Inferior parietal cortex (tissue), 1 donor: ENCODE measurements around the gene B3GAT3.
A peak's percentile ranks its signal among the peaks of the same experiment; 100 is the strongest.
"Not testable (repeated sequence)": the region's sequence is repeated elsewhere in the genome, so short reads cannot be mapped to it uniquely, and the experiment has no call there.

Source experiments
- DNase-seq: peaks from one replicate; pipeline ENCODE4 v3.0.0-alpha.2; 2016; ENCODE audit errors: extremely low spot score

The B3GAT3 gene

GRCh38 chr11:62603776-62604299, 17.9 kb downstream of the B3GAT3 start:
- no peak for DNase-seq

- DNase-seq, result no peak
These were observed 18.7 kb downstream of the B3GAT3 start for GRCh38 chr11:62603072-62603408.

DNA sequence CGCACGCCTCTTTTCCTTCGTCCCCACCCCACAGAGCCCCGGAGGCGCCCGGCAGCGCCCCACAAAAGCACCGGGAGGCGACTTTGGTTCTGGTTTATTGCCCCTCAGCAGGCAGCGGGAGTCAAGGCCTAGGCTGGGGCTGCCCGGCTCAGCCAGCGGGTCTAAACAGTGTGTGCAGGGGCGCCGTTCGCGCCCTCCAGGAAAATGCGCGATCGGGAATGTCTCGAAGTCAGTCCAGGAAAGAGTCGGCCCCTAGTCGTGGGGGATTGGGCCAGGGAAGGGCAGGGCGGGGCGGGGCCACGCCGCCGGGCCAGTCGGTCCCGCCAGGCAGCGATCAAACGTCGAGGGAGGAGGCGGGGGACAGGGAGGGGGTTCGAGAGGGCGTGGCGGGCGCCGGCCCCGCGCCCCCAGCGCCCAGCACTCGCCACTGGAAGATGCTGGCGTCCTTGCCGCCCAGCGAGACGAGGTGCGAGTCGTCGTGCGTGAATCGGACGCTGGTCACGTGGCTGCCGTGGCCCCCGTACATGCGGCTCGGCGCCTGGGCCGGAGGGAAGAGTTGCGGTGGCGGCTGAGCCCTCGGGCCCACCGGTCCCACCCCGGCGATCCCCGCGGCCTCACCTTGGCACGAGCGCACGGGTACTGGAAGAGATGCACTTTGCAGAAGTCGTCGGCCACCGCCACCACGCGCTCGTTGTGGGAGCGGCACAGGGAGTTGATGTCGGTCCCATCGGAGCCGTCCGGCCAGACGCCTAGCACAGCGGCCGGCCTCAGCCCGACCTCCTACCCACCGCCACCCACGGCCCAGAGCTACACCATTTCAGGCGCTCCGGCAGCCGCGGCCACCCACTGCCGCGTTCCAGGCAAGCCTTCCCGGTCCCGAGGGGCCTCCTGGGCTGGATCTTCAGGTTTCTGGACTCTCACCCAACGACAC, 19.4 kb downstream of the B3GAT3 start:
- peak; percentile 48 for DNase-seq

DNA sequence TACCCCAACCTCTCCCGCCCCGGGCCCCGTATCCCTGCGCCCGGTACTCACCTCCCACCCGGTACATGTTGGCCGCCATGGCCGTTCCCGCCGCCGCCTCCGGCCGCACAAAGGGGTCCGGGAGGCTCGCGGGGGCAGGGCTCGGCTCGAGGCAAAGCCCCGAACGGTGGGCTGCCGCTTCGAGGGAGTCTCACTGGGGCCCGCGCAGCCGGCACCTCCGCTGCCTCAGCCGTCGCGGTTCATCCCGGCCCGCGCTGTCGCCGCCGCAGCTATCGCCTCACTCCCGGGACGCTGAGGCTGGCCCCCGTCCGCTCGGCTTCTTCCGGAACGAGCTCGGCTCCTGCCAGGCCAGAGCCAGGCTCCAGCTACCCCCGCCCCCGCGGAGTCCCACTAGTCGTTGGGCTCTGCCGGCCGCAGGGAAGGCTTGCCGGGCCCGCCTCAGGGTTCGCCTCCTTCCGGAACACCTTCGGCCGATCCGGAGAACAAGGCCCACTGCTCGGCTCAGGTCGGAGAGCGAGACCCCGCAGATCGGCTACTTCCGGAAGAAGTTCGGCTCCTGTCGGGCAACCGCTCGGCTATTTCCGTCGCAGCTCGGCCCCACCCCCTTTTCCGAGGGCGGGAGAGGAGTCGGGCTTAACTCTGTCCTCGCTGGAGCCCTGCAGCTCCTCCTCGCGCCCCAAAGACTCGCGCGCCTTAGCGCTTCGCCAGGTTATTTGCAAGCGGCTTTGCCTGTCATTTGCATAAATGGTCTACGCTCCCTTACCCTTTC, 20.2 kb downstream of the B3GAT3 start, which contains the start of gene MTA2:
Gene MTA2, minus strand, starts transcription at position 494 of the 769 bp plus-strand sequence. Its CDS starts 415 bp downstream, at position 79.
- peak; percentile 98 for DNase-seq

- DNase-seq, result no peak
These were observed 20.7 kb downstream of the B3GAT3 start for GRCh38 chr11:62601122-62601371.

DNA sequence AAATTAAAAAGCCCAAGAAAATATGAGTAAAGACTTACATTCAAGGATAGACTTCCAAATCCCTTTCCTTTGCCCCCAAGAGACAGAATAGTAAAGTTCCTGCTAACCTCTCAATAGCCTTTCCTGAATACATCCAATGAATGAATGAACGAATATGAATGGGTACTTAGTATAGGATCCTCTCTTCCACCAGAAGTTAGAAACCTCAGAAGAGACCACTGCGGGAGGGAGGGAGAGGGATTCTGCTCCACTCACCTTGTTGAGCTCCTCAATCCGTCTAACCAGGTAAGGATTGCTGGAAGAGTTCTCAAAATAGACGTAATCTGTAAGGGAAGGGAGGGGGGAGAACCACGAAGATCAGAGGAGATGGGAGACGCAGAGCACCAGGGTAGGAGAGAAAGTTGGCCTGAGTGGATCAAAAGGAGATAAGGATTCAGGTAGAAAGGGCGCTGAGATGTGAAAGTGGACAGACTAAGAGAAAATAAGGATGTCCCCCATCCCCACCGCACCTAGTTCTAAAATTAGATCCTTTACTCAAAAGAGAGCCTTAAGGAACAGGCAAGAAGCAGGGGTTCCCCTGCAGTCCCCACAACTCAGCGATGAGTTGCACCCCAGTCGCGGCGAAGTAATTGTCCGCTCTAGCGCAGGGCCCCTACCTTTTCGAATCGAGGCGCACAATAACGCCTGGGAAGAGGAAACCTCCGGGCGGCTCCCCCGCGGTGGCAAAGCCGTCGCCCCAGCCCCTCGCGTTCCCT, 21.2 kb downstream of the B3GAT3 start:
- DNase-seq, result no peak

DNA sequence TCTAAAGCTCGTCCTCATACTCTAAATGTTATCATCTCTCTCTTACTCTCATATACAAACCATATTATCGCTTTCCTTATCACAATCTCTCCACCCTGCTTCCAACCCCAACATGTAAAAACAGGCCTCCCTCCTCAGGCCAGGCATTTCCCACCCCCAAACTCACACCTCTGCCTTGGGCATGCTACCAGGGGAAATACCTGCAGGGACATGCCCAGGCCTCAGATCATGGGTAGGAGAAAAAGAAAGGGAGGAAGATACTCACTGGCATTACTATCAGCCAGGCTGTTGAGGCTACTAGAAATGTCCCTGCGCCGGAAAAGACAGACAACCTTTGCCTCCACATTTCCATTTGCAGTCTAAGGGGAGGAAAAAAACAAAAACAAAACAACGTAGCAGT, 21.9 kb downstream of the B3GAT3 start:
- no peak for DNase-seq

DNA sequence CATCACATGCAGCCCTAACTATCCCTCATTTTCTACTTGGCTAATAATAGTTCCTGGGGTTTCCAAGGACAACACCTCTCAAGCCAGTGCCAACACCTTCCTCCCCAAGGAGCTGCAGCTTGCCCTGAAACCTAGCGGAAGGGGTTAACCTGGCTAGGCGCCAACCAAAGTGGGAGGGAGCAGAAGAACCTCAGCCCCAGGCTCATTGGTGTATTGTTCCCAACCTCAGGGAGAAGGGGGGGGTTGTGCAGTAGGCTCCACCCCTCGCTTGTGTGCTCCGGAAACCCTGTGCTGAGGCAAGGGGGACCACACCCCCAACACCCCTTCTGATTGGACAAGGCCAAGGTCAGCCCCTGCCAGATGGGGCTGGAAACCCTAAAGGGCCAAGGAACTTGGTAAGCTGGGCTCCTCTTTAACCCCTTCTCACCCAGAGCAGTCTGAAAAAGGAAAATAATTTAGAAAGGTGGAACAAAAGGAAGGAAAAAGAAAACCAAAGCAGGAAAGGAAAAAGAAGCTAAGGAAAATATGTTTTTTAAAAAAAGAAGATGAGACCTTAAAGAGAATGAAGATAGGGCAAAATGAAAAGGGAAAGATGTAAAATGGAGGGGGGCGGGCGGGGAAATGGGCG, 22.6 kb downstream of the B3GAT3 start:
- peak; percentile 90 for DNase-seq

GRCh38 chr11:62595124-62595523, 26.7 kb downstream of the B3GAT3 start:
- no peak for DNase-seq

DNA sequence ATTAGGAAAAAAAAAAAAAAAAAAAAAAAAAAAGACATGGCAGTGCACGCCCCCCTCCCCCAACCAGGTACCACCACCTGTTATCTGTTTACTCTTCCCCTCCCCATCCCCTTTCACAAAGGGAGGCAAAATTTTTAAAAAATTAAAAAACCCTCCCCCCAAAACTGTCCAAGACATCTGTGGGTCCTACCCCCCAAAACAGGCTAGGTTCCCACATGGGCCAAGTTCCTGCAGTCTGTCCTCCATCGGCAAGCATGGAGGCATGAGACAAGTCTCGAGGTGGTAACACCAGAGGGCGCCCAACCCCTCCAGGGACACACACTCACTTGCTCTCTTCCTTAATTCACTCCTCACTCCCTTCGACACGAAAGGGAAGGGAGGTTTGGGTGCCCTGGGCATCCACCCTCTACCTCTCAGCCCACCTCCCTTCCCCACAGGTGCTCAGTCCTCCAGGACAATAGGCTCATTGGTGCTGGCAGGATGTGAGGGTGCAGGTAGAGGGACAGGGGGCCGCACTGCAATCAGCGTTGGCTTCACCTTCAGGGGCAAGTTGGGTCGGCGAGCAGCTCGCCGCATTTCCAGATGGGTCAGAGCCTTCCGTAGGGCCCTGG, 28.2 kb downstream of the B3GAT3 start:
- DNase-seq, result peak; percentile 70

GRCh38 chr11:62592989-62593421, 28.8 kb downstream of the B3GAT3 start:
- peak; percentile 49 for DNase-seq

GRCh38 chr11:62592146-62592815, 29.5 kb downstream of the B3GAT3 start:
- DNase-seq, result peak; percentile 44

- peak; percentile 99 for DNase-seq
These were observed 30.2 kb downstream of the B3GAT3 start, which contains the start of gene TUT1 for GRCh38 chr11:62591448-62592145. TSS of gene TUT1 (minus strand) at chr11:62591523. CDS start at chr11:62591485, 38 bp downstream.

GRCh38 chr11:62588966-62589637, 32.7 kb downstream of the B3GAT3 start:
- no peak for DNase-seq

DNA sequence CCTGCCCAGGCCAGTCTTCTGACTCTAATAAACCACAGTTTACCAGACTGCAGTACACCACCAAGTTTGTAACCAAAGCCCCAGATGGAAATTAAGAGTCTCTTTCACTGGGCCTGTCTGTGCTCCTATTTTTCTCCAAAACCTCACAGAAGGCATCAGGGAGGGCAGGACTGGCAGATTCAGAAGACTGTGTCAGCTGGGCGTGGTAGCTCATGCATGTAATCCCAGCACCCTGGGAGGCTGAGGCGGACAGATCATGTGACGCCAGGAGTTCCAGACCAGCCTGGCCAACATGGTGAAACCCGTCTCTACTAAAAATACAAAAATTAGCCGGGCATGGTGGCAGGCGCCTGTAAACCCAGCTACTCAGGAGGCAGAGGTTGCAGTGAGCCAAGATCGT, 36.4 kb downstream of the B3GAT3 start:
- DNase-seq, result not testable (repeated sequence)

DNA sequence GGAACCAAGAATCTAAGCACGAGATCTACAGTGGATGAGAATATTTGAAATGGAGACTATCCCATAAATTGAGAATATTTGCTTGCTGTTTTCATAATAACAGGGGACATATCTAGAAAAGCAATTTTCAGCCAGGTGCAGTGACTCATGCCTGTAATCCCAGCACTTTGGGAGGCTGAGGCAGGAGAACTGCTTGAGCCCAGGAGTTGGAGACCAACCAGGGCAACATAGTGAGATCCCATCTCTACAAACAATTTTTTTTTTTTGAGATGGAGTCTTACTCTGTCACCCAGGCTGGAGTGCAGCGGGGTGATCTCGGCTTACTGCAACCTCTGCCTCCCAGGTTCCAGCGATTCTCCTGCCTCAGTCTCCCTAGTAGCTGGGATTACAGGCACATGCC, 40.1 kb downstream of the B3GAT3 start:
- not testable (repeated sequence) for DNase-seq

- DNase-seq, result no peak
These were observed 40.6 kb downstream of the B3GAT3 start for GRCh38 chr11:62580959-62581715.

- no peak for DNase-seq
These were observed 42.5 kb downstream of the B3GAT3 start for GRCh38 chr11:62579252-62579651.
